HuH-7.5 (cell line): ENCODE measurements around the gene EP300.

Experiments
- DNase-seq: peaks from one replicate; pipeline ENCODE4 v3.0.0; 2011; ENCODE audit warnings: low spot score

EP300 gene

DNA sequence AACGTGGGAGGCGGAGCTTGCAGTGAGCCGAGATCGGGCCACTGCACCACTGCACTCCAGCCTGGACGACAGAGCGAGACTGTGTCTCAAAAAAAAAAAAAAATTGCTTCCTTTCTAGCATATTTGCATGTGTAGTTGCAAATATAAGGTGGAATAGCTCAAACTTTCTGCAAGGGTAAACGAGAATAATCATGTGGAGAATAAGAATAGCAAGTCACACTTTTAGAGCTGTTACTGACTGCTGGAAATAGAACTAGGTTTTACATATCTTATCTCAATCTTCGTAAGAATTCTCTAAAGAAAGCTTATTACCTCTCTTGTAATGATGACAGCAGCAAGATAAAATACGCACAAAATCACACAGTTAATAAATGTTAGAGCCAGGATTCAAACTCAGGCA is 114.3 kb downstream of the EP300 start:
- no peak for DNase-seq

DNA sequence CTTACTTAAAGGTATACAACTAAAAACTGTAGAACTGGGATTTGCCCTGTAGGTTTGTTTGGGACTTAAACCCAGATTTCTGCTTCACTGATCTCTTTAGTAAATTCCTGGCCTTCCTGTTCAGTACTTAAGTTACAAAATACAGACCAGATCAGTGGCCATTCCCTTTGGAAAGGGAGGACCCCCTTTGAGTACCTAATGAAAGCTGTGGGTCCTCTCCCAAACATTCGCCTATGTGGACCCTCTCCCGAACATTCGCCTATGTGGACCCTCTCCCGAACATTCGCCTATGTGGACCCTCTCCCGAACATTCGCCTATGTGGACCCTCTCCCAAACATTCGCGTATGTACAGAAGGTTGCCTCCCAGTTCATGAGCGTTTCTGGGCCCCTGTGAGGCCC is 123.0 kb downstream of the EP300 start:
- no peak for DNase-seq

DNA sequence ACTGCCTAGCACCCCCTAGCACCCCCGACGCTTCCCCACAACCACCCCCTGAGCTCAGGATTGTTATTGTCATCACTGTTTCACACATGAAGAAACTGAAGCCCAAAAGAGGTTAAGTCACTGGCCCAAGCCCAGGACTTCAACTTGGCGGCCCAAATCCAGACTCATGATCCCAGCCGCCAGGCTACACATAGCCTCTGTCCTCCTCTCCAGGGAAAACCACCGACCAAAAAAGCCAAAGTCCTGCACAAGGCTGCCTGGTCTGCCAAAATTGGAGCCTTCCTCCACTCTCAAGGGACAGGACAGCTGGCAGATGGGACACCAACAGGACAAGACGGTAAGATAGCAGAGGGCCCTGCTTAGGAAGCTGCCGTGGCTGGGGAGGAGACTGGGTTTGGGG is 123.5 kb downstream of the EP300 start:
- DNase-seq: no peak

DNA sequence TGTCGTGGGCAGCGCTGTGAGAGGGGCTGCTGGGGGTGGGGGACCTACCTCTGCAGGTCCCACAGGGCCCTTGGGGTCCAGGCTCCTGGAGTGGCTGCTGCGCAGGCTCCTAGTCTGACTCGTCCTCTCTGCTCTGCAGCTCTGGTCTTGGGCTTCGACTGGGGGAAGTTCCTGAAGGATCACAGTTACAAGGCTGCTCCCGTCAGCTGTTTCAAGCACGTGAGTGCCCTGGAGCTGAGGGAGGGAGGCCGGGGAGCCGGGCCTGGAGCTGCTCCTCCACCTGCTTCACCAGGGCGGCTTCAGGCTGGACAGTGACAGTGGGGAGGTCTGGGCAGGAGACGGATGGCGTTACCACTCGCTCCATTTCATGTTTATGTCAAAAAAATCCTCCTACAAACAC is 124.6 kb downstream of the EP300 start:
- DNase-seq: no peak

DNA sequence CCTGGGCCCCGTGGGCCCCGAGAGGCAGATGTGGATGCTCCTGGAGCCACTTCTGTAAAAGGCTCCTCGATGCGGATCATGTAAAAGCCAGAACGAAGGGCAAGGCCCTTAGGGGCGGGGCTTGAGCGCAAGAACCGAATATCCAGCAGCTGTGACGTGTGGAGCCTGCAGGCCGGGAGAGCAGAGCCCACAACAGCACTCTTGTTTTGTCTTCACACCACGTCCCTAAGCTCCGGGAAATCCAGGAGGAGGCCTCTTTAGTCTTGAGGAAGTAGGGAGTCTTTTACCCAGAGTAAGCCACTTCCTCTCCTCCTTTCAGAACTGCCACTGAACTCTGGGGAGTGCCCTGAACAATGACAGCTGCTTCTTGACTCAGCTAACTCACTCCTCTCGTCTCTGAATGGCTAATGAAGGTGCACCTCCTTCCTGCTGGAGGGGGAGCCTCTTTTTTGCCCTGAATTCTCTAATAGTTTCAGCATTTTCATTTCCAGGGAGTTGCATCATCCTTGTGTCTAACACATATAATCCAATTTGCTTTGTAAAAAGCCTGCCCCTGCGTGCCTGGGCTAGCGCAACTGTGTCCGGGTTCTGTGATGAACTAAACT is 125.3 kb downstream of the EP300 start:
- DNase-seq: no peak

DNA sequence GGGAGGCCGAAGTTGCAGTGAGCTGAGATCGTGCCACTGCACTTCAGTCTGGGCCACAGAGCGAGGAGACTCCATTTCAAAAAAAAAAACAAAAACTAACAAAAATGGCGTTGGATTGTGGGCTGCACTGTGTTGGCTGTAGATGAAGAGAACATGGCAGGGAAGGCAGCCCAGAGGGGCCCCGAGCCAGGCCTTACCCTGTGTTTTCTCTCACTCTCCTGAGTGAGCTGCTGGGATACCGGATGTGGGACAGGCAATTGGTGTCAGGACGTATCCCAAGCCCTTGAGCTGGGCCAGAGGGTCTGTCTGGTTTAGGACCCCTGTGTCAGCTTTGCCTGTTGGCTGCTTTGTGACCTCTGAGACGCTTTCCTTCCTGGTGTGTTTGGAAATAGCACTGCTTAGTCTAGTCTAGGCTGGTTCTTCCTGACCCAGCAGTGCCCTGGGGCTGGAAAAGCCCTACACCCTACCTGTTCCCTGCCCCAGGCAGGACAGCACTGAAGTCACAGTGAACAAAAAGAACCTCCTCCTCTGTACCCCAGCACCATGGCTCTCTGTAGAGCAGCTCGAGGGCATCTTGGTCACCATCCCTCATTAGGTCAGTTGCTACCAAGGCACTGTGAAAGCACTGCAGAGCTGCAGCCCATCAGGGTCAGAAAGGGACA is 130.6 kb downstream of the EP300 start:
- DNase-seq: no peak

DNA sequence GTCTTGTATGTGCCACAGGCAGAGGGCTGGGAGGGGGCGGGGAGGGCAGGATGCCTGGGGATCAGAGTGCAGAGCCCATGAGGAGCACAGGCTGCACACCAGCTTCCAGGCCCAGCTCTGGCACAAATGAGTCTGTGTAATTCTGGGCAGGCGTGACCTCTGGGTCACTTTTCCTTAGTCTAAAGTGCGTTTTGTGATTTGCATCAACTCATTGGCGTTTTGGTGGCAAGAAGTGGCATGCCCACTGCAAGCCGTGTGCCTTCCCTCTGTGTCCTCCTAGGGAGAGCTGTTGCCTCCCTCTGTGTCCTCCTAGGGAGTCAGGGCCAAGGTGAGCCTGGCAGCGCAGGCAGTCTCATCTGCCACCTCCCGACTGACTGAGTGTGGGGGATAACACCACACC is 131.1 kb downstream of the EP300 start:
- no peak for DNase-seq

DNA sequence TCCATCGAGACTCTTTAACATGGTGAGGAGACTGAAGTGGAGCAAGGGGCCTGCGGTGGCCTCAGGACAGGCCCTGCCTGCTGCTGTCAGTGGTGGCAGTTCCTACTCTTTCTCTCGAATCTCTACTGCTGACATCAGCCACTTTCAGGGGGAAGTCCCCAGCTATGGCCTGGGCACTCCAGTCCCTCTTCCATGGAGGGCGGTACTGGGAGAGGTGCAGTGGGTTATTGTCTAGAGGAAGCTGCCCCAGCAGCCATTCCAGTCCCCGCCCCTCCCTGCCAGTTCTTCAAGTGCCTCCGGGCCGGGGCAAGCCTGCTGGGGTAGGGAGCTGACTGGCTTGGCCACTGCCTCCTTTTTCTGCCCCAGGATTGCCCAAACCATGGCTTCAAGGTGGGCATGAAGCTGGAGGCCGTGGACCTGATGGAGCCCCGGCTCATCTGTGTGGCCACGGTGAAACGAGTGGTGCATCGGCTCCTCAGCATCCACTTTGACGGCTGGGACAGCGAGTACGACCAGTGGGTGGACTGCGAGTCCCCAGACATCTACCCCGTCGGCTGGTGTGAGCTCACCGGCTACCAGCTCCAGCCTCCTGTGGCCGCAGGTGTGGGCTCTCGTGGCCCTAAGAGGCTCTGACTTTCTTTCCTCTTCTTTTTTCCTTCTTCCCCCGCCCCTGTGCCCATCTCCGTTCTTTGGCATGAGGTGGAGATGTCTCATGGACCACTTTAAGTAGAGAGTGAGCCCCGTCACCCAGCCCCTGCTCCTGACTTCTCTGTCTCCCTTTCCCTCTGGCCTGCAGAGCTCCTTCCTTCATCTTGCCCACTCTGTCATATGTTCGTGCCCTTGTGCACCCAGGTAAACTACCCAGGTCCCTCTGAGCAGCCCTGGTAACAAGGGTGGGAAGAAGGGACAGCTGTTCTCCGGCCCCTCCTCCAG is 134.6 kb downstream of the EP300 start:
- no peak for DNase-seq

DNA sequence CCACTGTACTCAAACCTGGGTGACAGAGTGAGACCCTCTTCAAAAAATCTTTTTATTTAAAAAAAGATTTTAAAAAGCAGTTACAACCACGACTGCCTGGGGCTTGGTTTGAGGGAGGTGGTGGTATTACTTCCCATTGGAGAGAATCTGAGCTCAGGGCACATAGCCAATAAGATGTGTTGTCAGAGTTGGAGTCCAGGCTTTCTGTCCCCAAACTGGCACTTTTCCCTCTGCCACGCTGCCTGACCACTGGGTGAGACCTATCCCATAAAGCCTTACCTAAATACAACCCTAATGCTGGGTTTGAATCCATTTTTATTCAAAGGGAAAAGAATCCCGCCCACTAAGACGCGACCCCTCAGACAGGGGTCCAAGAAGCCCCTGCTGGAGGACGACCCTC is 136.8 kb downstream of the EP300 start:
- no peak for DNase-seq
